HG03558 (cell line): Measurements from ENCODE around the gene MTRR.

Source experiments
- ATAC-seq: cut with Tn5 transposase; IDR thresholded peaks from one replicate; pipeline ENCODE4 v1.9.1; 2021; ENCODE audit warnings: moderate number of reproducible peaks; ENCODE audit not compliant: unreplicated experiment; ENCODE audit errors: extremely low read depth

MTRR gene

GRCh38 chr5:7868773-7869473 lies at the start of gene MTRR, which contains the start of gene FASTKD3:
TSS of gene MTRR (plus strand) at chr5:7869148. CDS start at chr5:7870795, 1,647 bp downstream.
TSS of gene FASTKD3 (minus strand) at chr5:7869031. CDS start at chr5:7868083, 948 bp downstream.
- ATAC-seq: peak; percentile 92

- no peak for ATAC-seq
Observed at GRCh38 chr5:7822449-7822848, 46.5 kb upstream of the MTRR start.

DNA sequence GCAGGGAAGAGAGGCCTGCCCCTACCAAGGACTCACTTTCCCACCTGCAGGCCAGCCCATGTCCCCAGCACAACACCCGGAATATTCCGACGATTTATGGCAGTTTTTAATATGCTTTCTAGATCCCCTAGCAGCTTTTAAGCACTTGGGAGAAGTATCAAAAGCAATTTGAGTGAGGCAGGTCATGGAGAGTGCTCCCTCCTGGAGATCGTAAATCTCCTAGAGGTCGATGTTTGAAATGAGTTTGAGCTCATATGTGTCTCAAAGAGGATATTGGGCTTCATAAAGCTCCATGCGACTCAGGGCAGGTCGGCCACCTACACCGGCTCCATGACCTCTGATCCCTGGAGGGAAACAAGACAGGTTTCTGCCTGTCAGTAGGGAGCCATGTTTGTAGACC lies 45.4 kb upstream of the MTRR start:
- ATAC-seq: no peak

- no peak for ATAC-seq
Observed at GRCh38 chr5:7824995-7825394, 44.0 kb upstream of the MTRR start.

GRCh38 chr5:7825630-7826029 lies 43.3 kb upstream of the MTRR start:
- ATAC-seq: no peak

DNA sequence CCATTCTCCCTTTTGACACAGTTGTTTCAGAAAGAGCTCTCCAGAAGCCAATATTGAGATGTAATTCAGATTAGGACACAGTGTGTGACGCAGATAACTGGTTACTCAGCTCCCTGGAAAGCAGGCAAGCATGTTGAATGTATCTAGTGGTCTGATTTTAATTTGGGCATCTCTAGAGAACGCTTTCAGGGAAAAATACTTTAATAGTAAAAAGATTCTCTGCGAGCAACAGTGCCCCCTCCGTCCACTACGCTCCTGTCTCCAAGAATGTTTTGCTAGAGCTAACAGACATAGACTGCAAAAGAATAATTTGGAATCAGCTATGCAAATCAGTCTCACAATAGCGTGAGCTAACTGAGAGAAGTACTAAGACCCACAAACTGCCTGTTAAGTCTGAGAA lies 41.3 kb upstream of the MTRR start:
- no peak for ATAC-seq

- ATAC-seq: no peak
Observed at GRCh38 chr5:7828269-7828668, 40.7 kb upstream of the MTRR start.

DNA sequence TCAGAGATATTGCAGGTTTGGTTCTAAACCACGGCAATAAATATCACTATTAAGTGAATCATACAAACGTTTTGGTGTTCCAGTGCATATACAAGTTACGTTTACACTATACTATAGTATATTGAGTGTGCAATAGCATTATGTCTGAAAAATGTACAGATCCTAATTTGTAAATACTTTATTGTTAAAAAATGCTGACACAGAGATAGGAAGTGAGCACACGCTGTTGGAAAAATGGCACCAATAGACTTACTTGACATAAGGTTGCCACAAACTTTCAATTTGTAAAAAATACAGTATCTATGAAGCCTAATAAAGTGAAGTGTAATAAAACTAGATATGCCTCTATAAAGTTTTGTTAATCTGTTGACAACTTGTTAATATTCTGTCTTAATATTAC lies 34.0 kb upstream of the MTRR start:
- ATAC-seq: no peak

DNA sequence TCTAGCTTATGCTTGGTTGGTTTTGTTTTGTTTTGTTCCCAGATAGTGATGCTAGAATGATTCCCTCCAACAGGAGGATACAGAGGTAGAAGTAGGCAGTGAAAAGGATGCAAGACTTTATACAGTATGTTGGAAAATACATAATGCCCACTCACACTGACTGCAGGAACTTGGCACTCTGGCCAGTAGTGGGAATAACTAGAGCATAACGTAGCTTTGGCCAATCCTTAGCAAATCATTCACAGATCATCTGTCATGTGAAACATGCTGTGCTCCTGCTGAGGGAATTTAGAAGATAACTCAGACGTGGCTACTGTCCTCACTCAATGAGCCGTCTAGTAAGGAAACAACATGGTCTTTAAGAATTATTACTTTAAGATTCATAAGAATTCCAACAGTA lies 31.5 kb upstream of the MTRR start:
- ATAC-seq: no peak

DNA sequence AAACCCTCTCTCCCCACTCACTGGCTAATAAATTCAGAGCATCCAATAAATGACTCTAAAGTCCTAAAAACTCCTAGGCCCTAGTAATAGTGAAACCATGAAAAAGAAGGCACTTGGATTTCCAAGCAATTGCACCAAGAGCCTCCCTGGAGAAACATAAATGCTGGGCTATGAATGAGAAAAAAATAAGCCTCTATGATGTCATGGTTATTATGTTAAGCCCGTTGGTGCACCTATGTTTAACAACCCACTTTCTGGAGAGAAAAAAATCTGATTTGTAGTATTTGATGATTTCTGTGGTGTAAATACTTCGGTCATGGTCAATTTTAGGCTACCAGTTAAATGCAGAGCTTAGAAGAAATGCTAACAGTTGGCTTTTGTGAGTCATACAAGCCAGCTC lies 26.4 kb upstream of the MTRR start:
- ATAC-seq: no peak

GRCh38 chr5:7844901-7845300 lies 24.0 kb upstream of the MTRR start:
- ATAC-seq: no peak

DNA sequence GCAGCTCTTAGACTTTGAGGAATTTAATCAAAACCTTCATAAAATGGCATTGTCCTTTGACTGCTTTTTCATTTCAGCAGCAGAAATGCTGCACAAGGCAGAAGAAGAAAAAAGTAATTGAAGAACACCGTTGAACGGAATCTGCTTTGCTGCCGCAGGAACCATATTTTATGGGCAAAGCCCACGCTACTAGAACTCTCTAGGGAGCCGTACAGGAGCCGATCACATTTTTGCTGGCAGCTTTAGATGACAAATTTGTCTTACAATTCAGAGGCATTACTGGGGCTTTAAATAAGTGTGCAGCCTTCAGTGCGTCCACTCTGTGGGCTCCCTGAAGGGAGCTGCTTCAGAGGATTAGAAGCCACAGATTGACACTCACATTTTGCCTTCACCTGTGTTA lies 23.4 kb upstream of the MTRR start:
- ATAC-seq: no peak

GRCh38 chr5:7846327-7846726 lies 22.6 kb upstream of the MTRR start:
- no peak for ATAC-seq

DNA sequence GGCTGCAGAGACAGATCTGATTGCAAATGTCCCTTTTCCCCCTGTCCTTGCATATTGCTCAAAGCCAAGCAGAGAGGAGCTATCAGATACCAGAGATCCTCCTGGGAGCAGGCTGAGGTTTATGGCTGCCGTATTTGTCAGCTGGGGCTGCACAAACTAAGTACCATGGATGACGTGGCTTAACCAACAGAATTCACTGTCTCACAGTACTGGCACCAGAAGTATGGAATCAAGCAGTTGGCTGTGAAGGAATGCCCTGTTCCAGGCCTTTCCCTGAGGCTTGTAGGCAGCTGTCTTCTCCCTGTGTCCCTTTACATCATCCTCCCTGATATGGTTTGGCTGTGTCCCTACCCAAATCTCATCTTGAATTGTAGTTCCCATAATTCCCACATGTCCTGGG lies 20.7 kb upstream of the MTRR start:
- ATAC-seq: no peak

- ATAC-seq: no peak
Observed at GRCh38 chr5:7849681-7850394, 19.1 kb upstream of the MTRR start.

GRCh38 chr5:7850395-7851239 lies 18.3 kb upstream of the MTRR start, which contains the start of gene CFAP90:
TSS of gene CFAP90 (minus strand) at chr5:7851133. CDS start at chr5:7851021, 112 bp downstream.
- no peak for ATAC-seq

- ATAC-seq: no peak
Observed at GRCh38 chr5:7851240-7851592, 17.7 kb upstream of the MTRR start.

- ATAC-seq: no peak
Observed at GRCh38 chr5:7851617-7852289, 17.2 kb upstream of the MTRR start.

GRCh38 chr5:7852542-7852941 lies 16.4 kb upstream of the MTRR start:
- no peak for ATAC-seq

DNA sequence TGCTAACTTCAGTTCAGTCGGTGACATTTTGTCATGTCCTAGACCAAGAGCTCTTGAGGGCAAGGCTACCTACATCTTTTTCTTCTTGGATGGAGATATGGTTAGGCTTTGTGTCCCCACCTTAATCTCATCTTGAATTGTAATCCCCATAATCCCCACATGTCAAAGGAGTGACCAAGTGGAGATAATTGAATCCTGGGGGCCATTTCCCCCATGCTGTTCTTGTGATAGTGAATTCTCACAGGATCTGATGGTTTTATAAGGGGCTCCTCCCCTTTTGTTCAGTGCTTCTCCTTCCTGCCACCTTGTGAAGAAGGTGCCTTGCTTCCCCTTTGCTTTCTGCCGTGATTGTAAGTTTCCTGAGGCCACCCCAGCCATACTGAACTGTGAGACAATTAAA lies 16.0 kb upstream of the MTRR start:
- ATAC-seq: no peak
